IMR-90 (cell line): ENCODE data around the gene FOXP4. TPM values are rescaled to one million over a fixed set of nuclear protein-coding genes. Genes with fewer than 3 reads are reported as not detected.

Experiments
- ATAC-seq: fragments of 200-7000 bp; cut with Tn5 transposase; 2 replicates; pipeline ENCODE4 v1.9.1; 2020; ENCODE audit warnings: low read depth, mild to moderate bottlenecking, moderate library complexity
- BruUV-seq: library from RNA; stranded (reverse); fragments of 400-500 nt; replicated peaks from 2 replicates; lab custom pipeline; 2021; lab: Mats Ljungman, UMichigan
- CTCF ChIA-PET: fragments of 300-600 bp; formaldehyde crosslinking; extraction: SDS; loops from one replicate; lab custom pipeline; 2021; ENCODE audit warnings: antibody characterized with exemption; lab: Yijun Ruan, JAX
- POLR2A ChIA-PET: fragments of 300-600 bp; sonication (Branson Sonifier 250); formaldehyde crosslinking; loops from one replicate; lab custom pipeline; 2022; ENCODE audit warnings: antibody characterized with exemption; ENCODE audit not compliant: unreplicated experiment; lab: Charles Lee
- DNase-seq: peaks from one replicate; pipeline ENCODE4 v3.0.0; 2013
- H2AFZ ChIP-seq: replicated peaks from 2 replicates; pipeline ENCODE3; 2013; ENCODE audit warnings: low read length, mild to moderate bottlenecking; ENCODE audit not compliant: poor library complexity
- H2AK5ac ChIP-seq: 2 replicates; pipeline ENCODE4 v1.6.1; 2013; ENCODE audit warnings: low read depth, low read length, inconsistent platforms
- H2AK9ac ChIP-seq: replicated peaks from 2 replicates; pipeline ENCODE3; 2013; ENCODE audit warnings: mild to moderate bottlenecking, low read depth, low read length, moderate library complexity; ENCODE audit not compliant: poor library complexity
- H2BK120ac ChIP-seq: 2 replicates; pipeline ENCODE4 v1.6.1; 2013; ENCODE audit warnings: low read depth, low read length, inconsistent platforms
- H2BK15ac ChIP-seq: 3 replicates; pipeline ENCODE4 v1.6.1; 2013; ENCODE audit warnings: low read depth, low read length, inconsistent platforms
- H2BK20ac ChIP-seq: 2 replicates; pipeline ENCODE4 v1.6.1; 2013; ENCODE audit warnings: low read depth, mild to moderate bottlenecking, inconsistent platforms, low read length, moderate library complexity
- H2BK5ac ChIP-seq: 2 replicates; pipeline ENCODE4 v1.6.1; 2013; ENCODE audit warnings: mild to moderate bottlenecking, low read depth, low read length, inconsistent platforms; ENCODE audit not compliant: poor library complexity, severe bottlenecking
- H3K14ac ChIP-seq: replicated peaks from 2 replicates; pipeline ENCODE4 v1.6.1; 2013; ENCODE audit warnings: low read depth, low read length, inconsistent platforms
- H3K18ac ChIP-seq: 2 replicates; pipeline ENCODE4 v1.6.1; 2013; ENCODE audit warnings: low read depth, low read length, control low read depth
- H3K23ac ChIP-seq: 2 replicates; pipeline ENCODE4 v1.6.1; 2013; ENCODE audit warnings: low read depth, low read length, inconsistent platforms
- H3K27ac ChIP-seq: 2 replicates; pipeline ENCODE4 v1.5.1; 2013; ENCODE audit warnings: mild to moderate bottlenecking, control low read depth, low read length; ENCODE audit not compliant: insufficient read depth
- H3K27me3 ChIP-seq: 2 replicates; pipeline ENCODE4 v1.6.1; 2013; ENCODE audit warnings: low read length; ENCODE audit not compliant: control insufficient read depth, insufficient read depth
- H3K36me3 ChIP-seq: 2 replicates; pipeline ENCODE4 v1.6.1; 2013; ENCODE audit warnings: low read length, mixed read lengths; ENCODE audit not compliant: control insufficient read depth, insufficient read depth
- H3K4ac ChIP-seq: 2 replicates; pipeline ENCODE4 v1.6.1; 2013; ENCODE audit warnings: low read depth, low read length, inconsistent platforms
- H3K4me1 ChIP-seq: 2 replicates; pipeline ENCODE4 v1.6.1; 2013; ENCODE audit warnings: low read length, mixed read lengths; ENCODE audit not compliant: control insufficient read depth, insufficient read depth
- H3K4me2 ChIP-seq: 2 replicates; pipeline ENCODE4 v1.6.1; 2013; ENCODE audit warnings: low read depth, mild to moderate bottlenecking, control low read depth, low read length, moderate library complexity
- H3K4me3 ChIP-seq: 2 replicates; pipeline ENCODE4 v1.5.1; 2013; ENCODE audit warnings: low read depth, mild to moderate bottlenecking, control low read depth, low read length, moderate library complexity; ENCODE audit not compliant: insufficient read depth
- H3K56ac ChIP-seq: 2 replicates; pipeline ENCODE4 v1.6.1; 2013; ENCODE audit warnings: low read length, inconsistent platforms; ENCODE audit not compliant: insufficient read depth; ENCODE audit errors: extremely low read depth
- H3K79me1 ChIP-seq, 2 experiments: 2 replicates each; pipeline ENCODE4 v1.6.1; 2013; ENCODE audit warnings: low read length in 2 of 2, inconsistent platforms in 1 of 2, low read depth in 1 of 2
- H3K9ac ChIP-seq: 2 replicates; pipeline ENCODE4 v1.6.1; 2013; ENCODE audit warnings: low read depth, low read length, control low read depth
- H3K9me1 ChIP-seq: 2 replicates; pipeline ENCODE4 v1.6.1; 2013; ENCODE audit warnings: low read length, inconsistent platforms; ENCODE audit not compliant: insufficient read depth
- H3K9me3 ChIP-seq: 2 replicates; pipeline ENCODE4 v1.6.1; 2013; ENCODE audit warnings: low read length; ENCODE audit not compliant: control insufficient read depth, insufficient read depth
- H4K20me1 ChIP-seq: 2 replicates; pipeline ENCODE4 v1.6.1; 2013; ENCODE audit warnings: low read length, inconsistent platforms; ENCODE audit not compliant: insufficient read depth
- H4K5ac ChIP-seq: 2 replicates; pipeline ENCODE4 v1.6.1; 2013; ENCODE audit warnings: mild to moderate bottlenecking, low read depth, low read length, control low read depth
- H4K8ac ChIP-seq, 2 experiments: 2 replicates each; pipeline ENCODE4 v1.6.1; 2013; ENCODE audit warnings: low read depth in 2 of 2, low read length in 2 of 2, control low read depth in 1 of 2, inconsistent platforms in 1 of 2
- H4K91ac ChIP-seq: 2 replicates; pipeline ENCODE4 v1.6.1; 2013; ENCODE audit warnings: low read depth, low read length, inconsistent platforms; ENCODE audit not compliant: insufficient read depth
- BHLHE40 ChIP-seq: fragments of 150-350 bp; IDR thresholded peaks from 2 replicates; pipeline ENCODE4 v1.6.1; 2016; ENCODE audit warnings: mild to moderate bottlenecking, low read depth, low read length
- FOS ChIP-seq: fragments of 150-350 bp; IDR thresholded peaks from 2 replicates; pipeline ENCODE4 v1.6.1; 2016; ENCODE audit warnings: low read depth, low read length
- MAFK ChIP-seq: IDR thresholded peaks from 2 replicates; pipeline ENCODE4 v1.6.1; 2012; ENCODE audit warnings: low read depth, low read length, improper control_type of control experiment
- MAZ ChIP-seq: IDR thresholded peaks from 2 replicates; pipeline ENCODE4 v1.6.1; 2012; ENCODE audit warnings: low read depth, mild to moderate bottlenecking, low read length, improper control_type of control experiment, moderate library complexity, borderline replicate concordance
- POLR2A ChIP-seq: IDR thresholded peaks from 2 replicates; pipeline ENCODE4 v1.6.1; 2012; ENCODE audit warnings: mild to moderate bottlenecking, low read depth, low read length
- RAD21 ChIP-seq: IDR thresholded peaks from 2 replicates; pipeline ENCODE4 v1.6.1; 2012; ENCODE audit warnings: low read length, improper control_type of control experiment
- RCOR1 ChIP-seq: IDR thresholded peaks from 2 replicates; pipeline ENCODE4 v1.6.1; 2012; ENCODE audit warnings: mild to moderate bottlenecking, low read length, improper control_type of control experiment; ENCODE audit not compliant: insufficient replicate concordance
- WGBS, 2 experiments: methylation state at CpG; one replicate each; pipeline versions ENCODE4 v1.1.5 to v1.1.7; 2013; ENCODE audit warnings: missing lambda C conversion rate in 2 of 2; ENCODE audit not compliant: insufficient read length in 1 of 2; ENCODE audit errors: extremely low coverage in 2 of 2; 5-methylcytosine and 5-hydroxymethylcytosine counted together
- dilution Hi-C: fragments of 300-500 bp; cut with HindIII; formaldehyde crosslinking; loops from one replicate; pipeline ENCODE4 v1.14.3; 2018; ENCODE audit warnings: low sequenced_read_pairs; ENCODE audit not compliant: unreplicated experiment
- in situ Hi-C: fragments of 300-500 bp; cut with MboI; formaldehyde crosslinking; loops from 3 replicates; pipeline ENCODE4 v1.14.3; 2019; ENCODE audit warnings: low sequenced_read_pairs, inconsistent platforms, mixed read lengths
- intact Hi-C: fragments of 100-400 bp; cut with micrococcal nuclease; formaldehyde crosslinking; loops from 2 replicates; pipeline ENCODE4 v1.10.0; 2022
- polyA plus RNA-seq, 3 experiments: library from polyadenylated mRNA; depleted of rRNA; stranded (reverse); fragments of >200 nt; gene quantifications; 2 replicates each; pipeline ENCODE4 v1.2.3, GENCODE V29; 2012; ENCODE audit warnings: low replicate concordance in 1 of 3
- total RNA-seq: library from RNA; depleted of rRNA; stranded (reverse); fragments of >200 nt; gene quantifications from 2 replicates; pipeline ENCODE4 v1.2.3, GENCODE V29; 2012
- TF ChIP-seq, protein P1 (sequence below): conservative IDR thresholded peaks from 2 replicates; pipeline ENCODE4 v1.5.1; 2012; ENCODE audit warnings: mild to moderate bottlenecking, low read depth, low read length, improper control_type of control experiment

FOXP4 gene
- total and polyA plus RNA-seq, 2 of the 4 experiments (the other 2 are of a cell fraction) = 0.72 to 9.5 TPM

DNA sequence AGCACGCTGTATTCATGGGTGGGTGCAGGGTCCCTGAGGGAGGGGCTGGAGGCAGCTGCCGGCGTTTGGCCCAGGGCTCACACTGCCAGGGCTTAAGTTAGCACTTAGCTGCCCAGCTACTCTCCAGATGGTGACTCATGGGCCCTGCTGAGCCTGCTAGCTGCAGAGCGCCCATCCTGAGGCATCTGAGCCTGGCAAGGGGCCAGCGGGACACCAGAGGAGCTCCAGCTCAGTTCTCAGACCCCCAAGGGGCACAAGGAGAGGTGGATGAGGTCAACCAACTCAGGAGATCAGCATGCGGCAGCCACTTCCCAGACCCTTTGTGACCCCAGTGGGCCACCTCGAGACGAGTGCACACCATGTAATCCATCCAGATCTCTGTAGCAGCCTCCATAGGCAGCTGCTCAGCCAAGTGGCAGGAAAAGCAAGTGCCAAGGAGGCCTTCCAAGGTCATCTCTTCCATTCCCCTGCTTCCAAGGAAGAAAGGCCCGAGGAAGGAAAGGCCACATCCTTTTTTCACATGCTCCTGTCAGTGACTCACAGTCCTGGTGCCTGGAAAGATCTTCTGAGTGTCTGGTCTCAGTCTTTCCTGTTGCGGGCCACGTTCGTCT, 35.3 kb downstream of the FOXP4 start:
- peaks cover 33% of the 10 kb centered on the region for H3K9me1 ChIP-seq
- peak overlapping the region; percentile 1; the same call in 1 of the 2 replicates for H3K18ac ChIP-seq
- intact Hi-C loops = loop anchor here (1.0 to 2.0 kb wide), 2 partner anchors 35 to 118 kb away; partner anchors contain the start of gene FOXP4
- peak overlapping the region; percentile 83 for H3K14ac ChIP-seq
- peak overlapping the region; percentile 65 for H2BK120ac ChIP-seq
- POLR2A ChIA-PET = no interaction called here
- no peak overlapping the region for H3K4me3 ChIP-seq
- H2AK9ac ChIP-seq = peak overlapping the region; percentile 77
- peak overlapping the region; percentile 65 for H3K4ac ChIP-seq
- H4K8ac ChIP-seq = peak overlapping the region in 1 of 2 experiments; percentile 38; a peak in 1 of 4 replicates
- CTCF ChIA-PET = interaction anchor here (1.0 to 1.7 kb wide), 3 partner anchors 11 to 157 kb away, joined by 3 to 5 read pairs (median 5); no protein-coding TSS in a partner anchor
- DNase-seq (peak; percentile 89), ATAC-seq (peak; percentile 83)
- peaks cover 16% of the 10 kb centered on the region for H4K20me1 ChIP-seq
- 0 out of 3 replicates have a peak overlapping the region, but pooled peaks have one; percentile 7 for H2BK15ac ChIP-seq
- peak overlapping the region; percentile 4; the same call in 1 of the 2 replicates for H4K5ac ChIP-seq
- in situ Hi-C loops = loop anchor here (10.0 kb wide), 1 partner anchor 117 kb away; no protein-coding TSS in a partner anchor
- peak overlapping the region; percentile 11; the same call in 1 of the 2 replicates for H3K4me2 ChIP-seq
- peak; percentile 72 for TF ChIP-seq FOS
- TF ChIP-seq MAFK = no peak
- TF ChIP-seq RAD21 = peak; percentile 10; the same call in 1 of the 2 replicates
- peak; percentile 20 for TF ChIP-seq RCOR1
- TF ChIP-seq, protein P1, sequence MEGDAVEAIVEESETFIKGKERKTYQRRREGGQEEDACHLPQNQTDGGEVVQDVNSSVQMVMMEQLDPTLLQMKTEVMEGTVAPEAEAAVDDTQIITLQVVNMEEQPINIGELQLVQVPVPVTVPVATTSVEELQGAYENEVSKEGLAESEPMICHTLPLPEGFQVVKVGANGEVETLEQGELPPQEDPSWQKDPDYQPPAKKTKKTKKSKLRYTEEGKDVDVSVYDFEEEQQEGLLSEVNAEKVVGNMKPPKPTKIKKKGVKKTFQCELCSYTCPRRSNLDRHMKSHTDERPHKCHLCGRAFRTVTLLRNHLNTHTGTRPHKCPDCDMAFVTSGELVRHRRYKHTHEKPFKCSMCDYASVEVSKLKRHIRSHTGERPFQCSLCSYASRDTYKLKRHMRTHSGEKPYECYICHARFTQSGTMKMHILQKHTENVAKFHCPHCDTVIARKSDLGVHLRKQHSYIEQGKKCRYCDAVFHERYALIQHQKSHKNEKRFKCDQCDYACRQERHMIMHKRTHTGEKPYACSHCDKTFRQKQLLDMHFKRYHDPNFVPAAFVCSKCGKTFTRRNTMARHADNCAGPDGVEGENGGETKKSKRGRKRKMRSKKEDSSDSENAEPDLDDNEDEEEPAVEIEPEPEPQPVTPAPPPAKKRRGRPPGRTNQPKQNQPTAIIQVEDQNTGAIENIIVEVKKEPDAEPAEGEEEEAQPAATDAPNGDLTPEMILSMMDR = no peak
- peak; percentile 43; the same call in 1 of the 2 replicates for TF ChIP-seq MAZ
- no peak for TF ChIP-seq POLR2A
- TF ChIP-seq BHLHE40 = peak; percentile 23; the same call in 1 of the 2 replicates
- no peak overlapping the region for H3K56ac ChIP-seq
- BruUV-seq = no TSS peak
- peak overlapping the region; percentile 32; the same call in 1 of the 2 replicates for H3K23ac ChIP-seq
- dilution Hi-C loops = no loop called here
- peak overlapping the region; percentile 4 for H4K91ac ChIP-seq
- peaks cover 6% of the 10 kb centered on the region; the same call in 1 of the 2 replicates for H3K36me3 ChIP-seq
- H3K27ac ChIP-seq = peak overlapping the region; percentile 47
- H2AK5ac ChIP-seq = peak overlapping the region; percentile 94
- no peaks in the 10 kb centered on the region for H3K9me3 ChIP-seq
- 34% methylated on average over 7 of the region's 12 CpGs; no CpG with 5 or more reads in 1 of the 2 experiments for WGBS, 2 experiments
- no peaks in the 10 kb centered on the region for H3K27me3 ChIP-seq
- peaks cover 32% of the 10 kb centered on the region for H3K4me1 ChIP-seq
- H2BK20ac ChIP-seq = no peak overlapping the region
- H2BK5ac ChIP-seq = peak overlapping the region; percentile 48
- no peak overlapping the region for H3K9ac ChIP-seq
- peak overlapping the region; percentile 75 for H2AFZ ChIP-seq
- peaks cover 10 to 48% of the 10 kb centered on the region in 2 experiments; a peak in 3 of 4 replicates for H3K79me1 ChIP-seq
